ENCODE measurements around the gene OR2M3.

- TF ChIP-seq CTCF (IDR thresholded peaks at IDR 0.05) (no peak), NR2C2 (CRISPR knock-in tag; IDR thresholded peaks at IDR 0.05) (no peak)
Observed at GRCh38 chr1:248231117-248231516, 34.1 kb downstream of the OR2M3 start, which contains the start of gene OR2M4.

Measured in WTC11 (cell line).